Esophagus (tissue), 2 donors: ENCODE measurements around the gene GLRA2. TPM values are rescaled to one million over a fixed set of nuclear protein-coding genes. Genes with fewer than 3 reads are reported as not detected.
"Not testable (repeated sequence)": the region's sequence is repeated elsewhere in the genome, so short reads cannot be mapped to it uniquely, and the experiment has no call there.

Source experiments
- H3K27ac ChIP-seq, 2 donors: one replicate each; pipeline ENCODE4 v1.5.1; 2013; ENCODE audit warnings: low read depth in 2 of 2, mild to moderate bottlenecking in 2 of 2, inconsistent platforms in 1 of 2, low read length in 1 of 2, moderate library complexity in 1 of 2
- H3K27me3 ChIP-seq, 2 donors: one replicate each; pipeline ENCODE4 v1.6.1; 2013; ENCODE audit warnings: low read length in 2 of 2, control low read depth in 1 of 2, mild to moderate bottlenecking in 1 of 2; ENCODE audit not compliant: insufficient read depth in 2 of 2, control insufficient read depth in 1 of 2
- H3K36me3 ChIP-seq, 2 donors: one replicate each; pipeline ENCODE4 v1.6.1; 2013; ENCODE audit warnings: low read length in 1 of 2; ENCODE audit not compliant: control insufficient read depth in 2 of 2, insufficient read depth in 2 of 2
- H3K4me1 ChIP-seq, 2 donors: one replicate each; pipeline ENCODE4 v1.6.1; 2013; ENCODE audit warnings: low read length in 1 of 2; ENCODE audit not compliant: control insufficient read depth in 2 of 2, insufficient read depth in 2 of 2
- H3K4me3 ChIP-seq, 2 donors: one replicate each; pipeline ENCODE4 v1.5.1; 2013; ENCODE audit warnings: low read length in 2 of 2, mild to moderate bottlenecking in 2 of 2, low read depth in 1 of 2, moderate library complexity in 1 of 2
- H3K9me3 ChIP-seq, 2 donors: one replicate each; pipeline ENCODE4 v1.6.1; 2013; ENCODE audit warnings: mild to moderate bottlenecking in 2 of 2, low read depth in 1 of 2, low read length in 1 of 2, moderate library complexity in 1 of 2; ENCODE audit not compliant: control insufficient read depth in 2 of 2, insufficient read depth in 1 of 2
- WGBS, 2 donors: extraction: QIAGEN DNeasy Blood & Tissue Kit; methylation state at CpG; one replicate each; pipeline ENCODE4 v1.1.7; 2013; 5-methylcytosine and 5-hydroxymethylcytosine counted together
- polyA plus RNA-seq, 2 donors: library from polyadenylated mRNA; stranded (reverse); fragments of 200-250 nt; gene quantifications; one replicate each; pipeline ENCODE4 v1.2.3, GENCODE V29; 2013
- donor health status: healthy with polysubstance abuse.
- donor health status: Bipolar disorder and iron deficiency.

The GLRA2 gene
- polyA plus RNA-seq, 2 donors, result not detected

DNA sequence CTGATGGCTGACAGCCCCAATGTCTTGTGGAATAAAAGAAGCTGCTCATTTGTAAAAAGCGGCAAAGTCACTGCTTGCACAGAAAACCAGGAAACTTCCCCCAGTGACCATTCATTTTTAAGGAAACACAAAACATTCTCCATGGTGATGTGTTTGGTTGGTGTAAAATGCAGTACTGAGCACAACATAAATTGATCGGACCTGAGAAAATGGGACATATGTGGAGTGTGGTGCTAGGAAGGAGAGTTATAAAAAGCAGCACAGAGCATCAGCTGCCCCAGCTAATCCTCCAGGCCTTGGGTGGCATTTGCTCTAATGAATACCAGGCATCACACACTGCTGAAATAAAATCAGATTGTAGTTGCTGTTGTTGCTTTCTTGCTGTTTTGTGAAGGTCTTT is 55.2 kb downstream of the GLRA2 start:
- H3K4me3 ChIP-seq, result no peak overlapping the region
- no peaks in the 10 kb centered on the region for H3K9me3 ChIP-seq
- H3K4me1 ChIP-seq, result no peaks in the 10 kb centered on the region
- no peaks in the 10 kb centered on the region for H3K36me3 ChIP-seq
- WGBS, 2 donors, result 84 to 85% methylated on average over 2 of the region's 2 CpGs
- no peak overlapping the region for H3K27ac ChIP-seq
- no peaks in the 10 kb centered on the region for H3K27me3 ChIP-seq

DNA sequence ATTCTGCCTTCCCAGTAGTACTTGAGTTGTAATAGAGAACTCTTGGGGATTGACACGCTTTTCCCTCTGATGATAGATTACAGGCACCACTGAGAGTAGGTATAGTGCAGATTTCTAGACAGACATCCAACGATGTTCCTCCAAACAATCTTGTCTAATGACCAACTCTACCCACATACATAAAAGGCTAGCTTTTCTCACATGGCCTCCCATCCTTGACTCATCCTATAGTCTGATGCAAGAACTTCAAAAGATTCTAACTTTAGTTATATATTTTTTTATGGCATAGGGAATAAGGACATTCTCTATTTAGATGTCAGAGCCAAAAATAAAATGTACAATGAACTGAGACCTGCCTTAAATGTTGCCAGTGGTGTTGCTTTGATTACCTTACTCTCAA is 60.9 kb downstream of the GLRA2 start:
- H3K4me1 ChIP-seq, result no peaks in the 10 kb centered on the region
- no peak overlapping the region for H3K27ac ChIP-seq
- H3K9me3 ChIP-seq, result no peaks in the 10 kb centered on the region
- 65 to 79% methylated on average over 2 of the region's 2 CpGs for WGBS, 2 donors
- no peaks in the 10 kb centered on the region for H3K36me3 ChIP-seq
- no peak overlapping the region for H3K4me3 ChIP-seq
- no peaks in the 10 kb centered on the region for H3K27me3 ChIP-seq

DNA sequence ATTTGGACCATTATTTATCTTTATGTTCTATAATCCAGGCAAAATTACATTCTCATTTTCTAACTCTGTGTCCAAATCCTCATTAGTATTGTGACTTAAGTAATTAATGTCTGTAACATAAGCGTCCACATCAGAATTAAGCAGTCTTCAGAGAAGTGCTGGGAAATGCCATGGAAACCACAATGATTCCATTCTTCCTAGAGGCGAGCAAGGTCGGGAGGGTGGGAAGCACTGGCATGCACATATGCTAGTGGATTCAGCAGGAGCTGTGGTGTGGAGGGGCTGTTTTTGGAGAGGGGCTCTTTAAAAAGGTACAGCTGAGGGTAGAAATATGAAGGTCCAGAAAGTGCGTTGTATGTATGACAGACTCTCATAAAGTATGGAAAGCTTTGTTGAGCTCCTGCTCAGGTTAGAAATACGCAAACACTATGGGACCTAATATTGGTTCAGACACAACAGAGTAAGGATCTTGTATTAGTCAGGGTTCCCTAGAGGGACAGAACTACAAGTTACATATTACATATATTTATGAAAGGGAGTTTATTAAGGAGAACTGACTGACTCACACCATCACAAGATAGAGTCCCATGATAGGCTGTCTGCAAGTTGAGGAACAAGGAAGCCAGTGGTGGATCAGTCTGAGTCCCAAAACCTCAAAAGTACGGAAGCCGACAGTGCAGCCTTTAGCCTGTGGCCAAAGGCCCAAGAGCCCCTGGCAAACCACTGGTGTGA is 61.5 kb downstream of the GLRA2 start:
- Histone ChIP-seq H3K27ac (no peak overlapping the region), H3K4me1 (no peaks in the 10 kb centered on the region), H3K4me3 (no peak overlapping the region), H3K9me3 (no peaks in the 10 kb centered on the region), H3K27me3 (no peaks in the 10 kb centered on the region), H3K36me3 (no peaks in the 10 kb centered on the region)
- 85 to 87% methylated on average over 7 of the region's 7 CpGs for WGBS, 2 donors

DNA sequence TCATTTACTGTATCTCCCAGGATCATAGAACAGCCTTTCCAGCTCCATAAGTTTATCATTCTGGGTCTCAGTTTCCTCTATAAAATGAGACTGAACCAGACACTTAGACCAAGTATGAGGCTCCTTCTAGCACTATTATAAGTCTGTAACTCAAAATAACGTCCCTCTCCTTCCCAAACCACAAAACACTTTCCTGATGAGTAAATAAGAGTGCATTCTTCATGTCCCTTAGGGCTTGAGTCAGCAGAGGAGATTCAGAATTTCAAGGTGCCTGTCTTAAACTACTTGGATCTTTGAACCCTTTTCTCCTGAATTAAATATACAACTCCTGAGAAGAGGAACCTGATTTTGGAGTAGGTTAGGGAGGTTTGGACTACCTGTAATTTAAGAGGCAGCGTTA is 62.6 kb downstream of the GLRA2 start:
- no peaks in the 10 kb centered on the region for H3K4me1 ChIP-seq
- no peak overlapping the region for H3K4me3 ChIP-seq
- H3K27ac ChIP-seq, result no peak overlapping the region
- H3K9me3 ChIP-seq, result no peaks in the 10 kb centered on the region
- H3K27me3 ChIP-seq, result no peaks in the 10 kb centered on the region
- WGBS, 2 donors, result 42 to 59% methylated on average over 2 of the region's 2 CpGs
- no peaks in the 10 kb centered on the region for H3K36me3 ChIP-seq

DNA sequence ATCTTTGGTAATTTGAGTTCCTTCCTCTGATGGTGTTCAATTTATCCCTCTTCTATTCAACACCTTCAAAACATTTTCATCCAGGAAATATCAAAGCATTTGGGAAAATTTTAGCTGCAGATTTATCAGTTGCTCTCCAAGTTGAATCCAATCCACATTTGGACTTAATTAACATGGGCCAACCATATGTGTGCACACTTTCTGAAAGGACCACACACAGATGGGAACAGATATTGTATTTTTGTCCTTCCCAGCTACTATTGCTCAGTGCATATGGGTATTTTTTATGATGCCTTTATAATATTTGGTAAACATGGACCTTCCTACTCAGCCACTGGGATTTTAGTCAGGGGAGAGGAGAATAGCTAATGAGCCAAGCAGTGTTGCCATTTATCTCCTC is 65.2 kb downstream of the GLRA2 start:
- Histone ChIP-seq H3K27me3 (no peaks in the 10 kb centered on the region), H3K4me1 (no peaks in the 10 kb centered on the region), H3K36me3 (no peaks in the 10 kb centered on the region), H3K27ac (no peak overlapping the region), H3K4me3 (no peak overlapping the region), H3K9me3 (no peaks in the 10 kb centered on the region)

DNA sequence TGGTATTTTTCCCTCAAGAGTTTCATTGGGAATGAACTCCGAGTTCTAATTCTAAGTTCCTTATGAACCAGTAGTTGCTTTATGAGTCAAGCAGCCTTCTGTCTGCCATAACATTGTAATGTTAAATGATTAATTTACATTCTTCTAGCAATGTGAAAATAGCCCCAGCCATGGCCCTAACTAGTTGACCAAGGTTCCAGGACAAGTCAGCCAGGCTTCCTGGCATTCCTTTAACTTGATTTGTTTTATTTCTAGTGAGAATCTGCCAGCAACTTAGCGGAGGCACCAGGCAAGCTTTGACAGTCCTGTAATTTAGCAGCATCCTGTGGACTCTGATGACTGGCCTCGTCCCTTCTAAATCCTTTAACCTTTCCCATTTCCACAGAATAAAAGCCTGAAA is 69.0 kb downstream of the GLRA2 start:
- no peaks in the 10 kb centered on the region for H3K4me1 ChIP-seq
- no peaks in the 10 kb centered on the region for H3K9me3 ChIP-seq
- no peaks in the 10 kb centered on the region for H3K36me3 ChIP-seq
- H3K27ac ChIP-seq, result no peak overlapping the region
- 44 to 59% methylated on average over 3 of the region's 3 CpGs for WGBS, 2 donors
- H3K27me3 ChIP-seq, result no peaks in the 10 kb centered on the region
- H3K4me3 ChIP-seq, result no peak overlapping the region

DNA sequence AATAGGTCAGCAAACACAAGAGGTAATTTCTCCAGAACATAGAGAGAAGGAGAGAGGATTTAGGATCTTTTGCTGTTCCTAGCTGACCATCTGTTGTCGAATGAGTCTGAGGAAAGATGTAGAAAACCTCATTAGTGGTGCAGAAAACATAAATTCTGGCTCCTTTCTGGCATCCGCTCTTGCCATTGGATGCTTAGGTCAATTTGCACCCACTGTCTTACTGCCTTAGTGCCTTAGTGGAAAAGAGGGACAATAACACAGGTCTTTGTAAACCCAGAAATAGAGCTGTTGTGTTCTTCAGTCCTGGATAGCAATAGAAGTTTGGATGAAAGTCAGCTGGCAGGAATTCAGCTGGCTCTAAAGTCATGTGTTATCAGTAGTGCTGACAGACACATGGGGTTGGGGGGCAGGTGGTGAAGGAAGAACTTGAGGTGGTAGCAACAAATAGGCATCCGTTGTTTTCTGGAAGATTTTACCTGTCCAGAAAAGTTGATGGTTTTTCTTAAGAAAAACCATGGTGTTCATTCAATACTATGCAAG is 78.2 kb downstream of the GLRA2 start:
- no peaks in the 10 kb centered on the region for H3K36me3 ChIP-seq
- H3K27me3 ChIP-seq, result no peaks in the 10 kb centered on the region
- H3K4me3 ChIP-seq, result no peak overlapping the region
- no peaks in the 10 kb centered on the region for H3K9me3 ChIP-seq
- H3K4me1 ChIP-seq, result no peaks in the 10 kb centered on the region
- H3K27ac ChIP-seq, result no peak overlapping the region
- WGBS, 2 donors, result 61 to 78% methylated on average over 3 of the region's 3 CpGs

DNA sequence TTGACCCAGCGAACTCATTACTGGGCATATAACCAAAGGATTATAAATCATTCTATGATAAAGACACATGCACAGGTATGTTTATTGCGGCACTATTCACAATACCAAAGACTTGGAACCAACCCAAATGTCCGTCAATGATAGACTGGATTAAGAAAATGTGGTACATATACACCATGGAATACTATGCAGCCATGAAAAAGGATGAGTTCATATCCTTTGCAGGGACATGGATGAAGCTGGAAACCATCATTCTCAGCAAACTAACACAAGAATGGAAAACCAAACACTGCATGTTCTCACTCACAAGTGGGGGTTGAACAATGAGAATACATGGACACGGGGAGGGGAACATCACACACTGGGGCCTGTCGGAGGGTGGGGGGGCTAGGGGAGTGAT is 83.1 kb downstream of the GLRA2 start:
- H3K27me3 ChIP-seq, H3K27ac ChIP-seq, H3K4me1 ChIP-seq, H3K4me3 ChIP-seq, H3K9me3 ChIP-seq, H3K36me3 ChIP-seq: not testable (repeated sequence)
- 82 to 88% methylated on average over 5 of the region's 5 CpGs for WGBS, 2 donors

DNA sequence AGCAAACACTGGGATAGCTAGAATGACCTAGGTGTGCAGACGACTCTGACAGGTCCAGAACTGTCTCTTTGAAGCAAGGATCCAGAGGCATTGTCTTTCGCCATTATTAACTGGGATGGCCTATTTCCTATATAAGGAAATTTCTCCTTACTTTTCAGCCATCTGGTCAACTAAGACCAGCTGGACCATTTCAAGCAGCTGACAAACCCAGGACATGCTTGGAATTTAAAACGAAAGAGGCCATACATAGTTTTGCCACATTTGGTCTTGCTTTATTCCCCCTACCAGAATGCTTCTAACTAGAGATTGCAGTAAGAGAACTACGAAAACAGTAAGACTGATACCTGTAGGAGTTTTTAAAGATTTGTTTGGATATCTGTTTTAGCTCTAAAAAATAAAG is 87.0 kb downstream of the GLRA2 start:
- no peaks in the 10 kb centered on the region for H3K27me3 ChIP-seq
- H3K36me3 ChIP-seq, result no peaks in the 10 kb centered on the region
- H3K4me3 ChIP-seq, result no peak overlapping the region
- H3K27ac ChIP-seq, result no peak overlapping the region
- WGBS, 2 donors, result 39 to 60% methylated on average over 4 of the region's 4 CpGs
- no peaks in the 10 kb centered on the region for H3K9me3 ChIP-seq
- no peaks in the 10 kb centered on the region for H3K4me1 ChIP-seq

DNA sequence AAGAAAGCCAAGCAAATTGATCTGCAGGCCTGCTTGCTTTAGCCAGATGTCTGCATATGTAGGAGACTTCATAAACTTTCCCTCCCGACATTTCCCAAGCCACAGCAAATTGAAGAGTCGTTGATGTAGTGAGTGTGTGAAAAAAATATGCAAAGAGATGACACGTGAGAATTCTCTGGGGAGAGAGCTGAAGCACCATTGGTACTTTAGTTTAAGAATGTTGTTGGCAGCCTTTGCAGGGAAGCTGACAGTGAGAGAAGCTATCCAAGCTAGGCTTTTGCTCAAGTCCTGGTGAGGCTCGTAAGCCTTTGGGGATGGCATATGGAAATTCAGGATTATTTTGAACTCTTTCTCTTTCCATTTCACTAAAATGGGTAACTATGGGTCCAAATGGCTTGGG is 87.5 kb downstream of the GLRA2 start:
- 52 to 57% methylated on average over 4 of the region's 4 CpGs for WGBS, 2 donors
- H3K36me3 ChIP-seq, result no peaks in the 10 kb centered on the region
- no peak overlapping the region for H3K4me3 ChIP-seq
- H3K27me3 ChIP-seq, result no peaks in the 10 kb centered on the region
- H3K27ac ChIP-seq, result no peak overlapping the region
- H3K4me1 ChIP-seq, result no peaks in the 10 kb centered on the region
- no peaks in the 10 kb centered on the region for H3K9me3 ChIP-seq
